ENCODE data around the gene NRL. TPM values are rescaled to one million over a fixed set of nuclear protein-coding genes. Genes with fewer than 3 reads are reported as not detected.

Gene NRL
- total RNA-seq, 1 experiment from 2014 or later, result 1.3 TPM

- ATAC-seq (no peak), DNase-seq (ENCODE audit: low spot score) (no peak)
- peaks cover 21% of the 10 kb centered on the region for H3K4me1 Mint-ChIP-seq
- CTCF ChIA-PET, result interaction anchor here (3.5 to 11.7 kb wide), 3 partner anchors 12 to 39 kb away, joined by 29 to 320 read pairs (median 170); partner anchors contain the start of genes DCAF11 and NRL
- POLR2A ChIA-PET, result interaction anchor here (2.1 kb wide), 1 partner anchor 64 kb away, joined by 5 read pairs; the partner anchor contains the start of gene IRF9
- peak overlapping the region; percentile 42; the same call in 1 of the 2 replicates for H3K27ac Mint-ChIP-seq
- H3K9me3 Mint-ChIP-seq, result no peaks in the 10 kb centered on the region
- H3K27me3 Mint-ChIP-seq (ENCODE audit: low read depth), result peaks cover 10% of the 10 kb centered on the region
- H3K36me3 Mint-ChIP-seq, result peaks cover 25% of the 10 kb centered on the region
- no peak overlapping the region for H3K4me3 Mint-ChIP-seq
- no peak for TF ChIP-seq ZNF532 (CRISPR knock-in tag; IDR thresholded peaks at IDR 0.05; ENCODE audit: borderline replicate concordance)
- no peak for TF ChIP-seq ZNF425 (CRISPR knock-in tag; conservative IDR thresholded peaks at IDR 0.05)
- no peak for TF ChIP-seq GRHL2 (CRISPR knock-in tag; IDR thresholded peaks at IDR 0.05; ENCODE audit: insufficient replicate concordance, severe bottlenecking)
- no peak for TF ChIP-seq ZNF671 (CRISPR knock-in tag; IDR thresholded peaks at IDR 0.05)
- TF ChIP-seq TCF7 (CRISPR knock-in tag; IDR thresholded peaks at IDR 0.05; ENCODE audit: low read depth), result no peak
- TF ChIP-seq ZNF317 (CRISPR knock-in tag; IDR thresholded peaks at IDR 0.05; ENCODE audit: borderline replicate concordance, low read depth), result no peak
- TF ChIP-seq OVOL2 (CRISPR knock-in tag; IDR thresholded peaks at IDR 0.05; ENCODE audit: borderline replicate concordance), result no peak
- TF ChIP-seq NFYB (CRISPR knock-in tag; conservative IDR thresholded peaks at IDR 0.05; ENCODE audit: low read depth), result no peak
These were observed 18.1 kb downstream of the NRL start for GRCh38 chr14:24096545-24097181.

GRCh38 chr14:24095271-24096068 lies 19.3 kb downstream of the NRL start:
- Mint-ChIP-seq H3K36me3 (peaks cover 22% of the 10 kb centered on the region), H3K27ac (peak overlapping the region; percentile 97), H3K4me3 (peak overlapping the region; percentile 98), H3K4me1 (peaks cover 25% of the 10 kb centered on the region), H3K27me3 (ENCODE audit: low read depth) (peaks cover 10% of the 10 kb centered on the region), H3K9me3 (no peaks in the 10 kb centered on the region)
- CTCF ChIA-PET, result interaction anchor here (0.7 to 11.7 kb wide), 9 partner anchors 14 to 487 kb away, joined by 3 to 320 read pairs (median 15); partner anchors contain the start of genes CARMIL3, DCAF11, NRL and TINF2
- DNase-seq (ENCODE audit: low spot score) (peak; percentile 71), ATAC-seq (peak; percentile 12)
- POLR2A ChIA-PET, result interaction anchor here (0.7 to 6.5 kb wide), 10 partner anchors 9 to 65 kb away, joined by 3 to 67 read pairs (median 18); partner anchors contain the start of genes CARMIL3, DCAF11, EMC9 and IRF9
- TF ChIP-seq ZNF317 (CRISPR knock-in tag; IDR thresholded peaks at IDR 0.05; ENCODE audit: borderline replicate concordance, low read depth) (no peak), ATF2 (CRISPR knock-in tag; IDR thresholded peaks at IDR 0.05; ENCODE audit: borderline replicate concordance, low read depth) (no peak), ELF4 (CRISPR knock-in tag; IDR thresholded peaks at IDR 0.05; ENCODE audit: low read depth) (no peak), STAT6 (CRISPR knock-in tag; conservative IDR thresholded peaks at IDR 0.05; ENCODE audit: low read depth) (no peak), PREB (CRISPR knock-in tag; IDR thresholded peaks at IDR 0.05; ENCODE audit: borderline replicate concordance) (peak; percentile 93; the same call in 1 of the 2 replicates), SOX15 (CRISPR knock-in tag; IDR thresholded peaks at IDR 0.05) (no peak), ZNF281 (CRISPR knock-in tag; IDR thresholded peaks at IDR 0.05) (peak; percentile 82; the same call in 1 of the 2 replicates), MAX (CRISPR knock-in tag; IDR thresholded peaks at IDR 0.05) (peak; percentile 92)
